GM18867 (cell line): ENCODE measurements around the gene RALB.
A peak's percentile ranks its signal among the peaks of the same experiment; 100 is the strongest.

Experiments used
- ATAC-seq: cut with Tn5 transposase; IDR thresholded peaks from one replicate; pipeline ENCODE4 v1.9.1; 2021; ENCODE audit warnings: mild to moderate bottlenecking, moderate library complexity; ENCODE audit not compliant: unreplicated experiment

RALB gene

GRCh38 chr2:120252225-120253020 lies at the start of gene RALB:
RALB (plus strand) TSS chr2:120252852; CDS start chr2:120278665, 25,813 bp downstream.
- ATAC-seq, result peak; percentile 95

- no peak for ATAC-seq
These were observed 49.2 kb upstream of the RALB start for GRCh38 chr2:120203251-120204021.

GRCh38 chr2:120204022-120204405 lies 48.6 kb upstream of the RALB start:
- ATAC-seq, result no peak

- no peak for ATAC-seq
These were observed 48.2 kb upstream of the RALB start for GRCh38 chr2:120204417-120204816.

GRCh38 chr2:120204945-120205670 lies 47.5 kb upstream of the RALB start:
- no peak for ATAC-seq

- no peak for ATAC-seq
These were observed 46.5 kb upstream of the RALB start for GRCh38 chr2:120206022-120206581.

GRCh38 chr2:120208381-120209353 lies 44.0 kb upstream of the RALB start:
- no peak for ATAC-seq

- ATAC-seq, result no peak
These were observed 43.0 kb upstream of the RALB start for GRCh38 chr2:120209427-120210269.

GRCh38 chr2:120210270-120210693 lies 42.4 kb upstream of the RALB start:
- ATAC-seq, result no peak

GRCh38 chr2:120218181-120218580 lies 34.5 kb upstream of the RALB start:
- no peak for ATAC-seq

GRCh38 chr2:120219291-120219690 lies 33.4 kb upstream of the RALB start:
- ATAC-seq, result no peak

GRCh38 chr2:120219766-120220165 lies 32.9 kb upstream of the RALB start:
- no peak for ATAC-seq

GRCh38 chr2:120220756-120221155 lies 31.9 kb upstream of the RALB start:
- no peak for ATAC-seq

- no peak for ATAC-seq
These were observed 31.0 kb upstream of the RALB start for GRCh38 chr2:120221616-120222015.

- ATAC-seq, result no peak
These were observed 30.2 kb upstream of the RALB start for GRCh38 chr2:120222186-120223033.

GRCh38 chr2:120223034-120223912 lies 29.4 kb upstream of the RALB start, which contains the start of gene TMEM185B:
TMEM185B (minus strand) TSS chr2:120223400; CDS start chr2:120222976, 424 bp downstream.
- peak; percentile 91 for ATAC-seq

GRCh38 chr2:120224256-120224655 lies 28.4 kb upstream of the RALB start:
- no peak for ATAC-seq
